Neural cell (in vitro differentiated cells): ENCODE results near the gene PREPL.

ENCODE experiments used
- CTCF ChIP-seq: fragments of 450-650 bp; IDR thresholded peaks from 2 replicates; pipeline ENCODE4 v1.5.1; 2014; ENCODE audit warnings: antibody characterized with exemption, mild to moderate bottlenecking, moderate library complexity; ENCODE audit not compliant: poor library complexity, severe bottlenecking
- EP300 ChIP-seq: fragments of 450-650 bp; conservative IDR thresholded peaks from 2 replicates; pipeline ENCODE4 v1.6.1; 2014; ENCODE audit warnings: antibody characterized with exemption, mild to moderate bottlenecking, moderate library complexity; ENCODE audit not compliant: poor library complexity, severe bottlenecking
- EZH2 ChIP-seq: fragments of 200-600, 300-800 bp; shearing (Covaris generic), sonication (generic); IDR thresholded peaks from 2 replicates; pipeline ENCODE4 v1.6.1; 2014; ENCODE audit warnings: antibody characterized with exemption, low read length, borderline replicate concordance, mild to moderate bottlenecking; ENCODE audit not compliant: insufficient read depth, poor library complexity, severe bottlenecking
- MXI1 ChIP-seq: fragments of 450-650 bp; conservative IDR thresholded peaks from 2 replicates; pipeline ENCODE4 v1.6.1; 2014; ENCODE audit warnings: antibody characterized with exemption, mild to moderate bottlenecking; ENCODE audit not compliant: poor library complexity, severe bottlenecking
- POLR2AphosphoS5 ChIP-seq: IDR thresholded peaks from 2 replicates; pipeline ENCODE4 v1.6.1; 2012
- RAD21 ChIP-seq: fragments of 450-650 bp; conservative IDR thresholded peaks from 2 replicates; pipeline ENCODE4 v1.6.1; 2014; ENCODE audit warnings: antibody characterized with exemption, mild to moderate bottlenecking, moderate library complexity
- SMC3 ChIP-seq: fragments of 450-650 bp; conservative IDR thresholded peaks from 2 replicates; pipeline ENCODE4 v1.6.1; 2014; ENCODE audit warnings: antibody characterized with exemption, mild to moderate bottlenecking, moderate library complexity; ENCODE audit not compliant: poor library complexity
- TAF1 ChIP-seq: IDR thresholded peaks from 2 replicates; pipeline ENCODE4 v1.6.1; 2012; ENCODE audit warnings: low read depth
- TF ChIP-seq, protein P1 (sequence below): IDR thresholded peaks from 2 replicates; pipeline ENCODE4 v1.6.1; 2012; ENCODE audit warnings: borderline replicate concordance

DNA sequence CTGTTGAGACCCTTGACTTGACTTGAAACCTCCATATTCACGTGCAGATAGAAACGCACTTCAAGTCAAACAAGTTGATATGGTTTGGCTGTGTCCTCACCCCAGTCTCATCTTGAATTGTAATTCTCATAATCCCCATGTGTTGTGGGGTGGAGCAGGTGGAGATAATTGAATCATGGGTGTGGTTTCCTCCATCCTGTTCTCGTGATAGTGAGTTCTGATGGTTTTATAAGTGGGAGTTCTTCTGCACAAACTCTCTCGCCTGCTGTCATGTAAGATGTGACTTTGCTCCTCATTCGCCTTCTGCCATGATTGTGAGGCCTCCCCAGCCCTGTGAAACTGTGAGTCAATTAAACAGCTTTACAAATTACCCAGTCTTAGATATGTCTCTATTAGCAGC lies 64.6 kb downstream of the PREPL start:
- TF ChIP-seq, protein P1, sequence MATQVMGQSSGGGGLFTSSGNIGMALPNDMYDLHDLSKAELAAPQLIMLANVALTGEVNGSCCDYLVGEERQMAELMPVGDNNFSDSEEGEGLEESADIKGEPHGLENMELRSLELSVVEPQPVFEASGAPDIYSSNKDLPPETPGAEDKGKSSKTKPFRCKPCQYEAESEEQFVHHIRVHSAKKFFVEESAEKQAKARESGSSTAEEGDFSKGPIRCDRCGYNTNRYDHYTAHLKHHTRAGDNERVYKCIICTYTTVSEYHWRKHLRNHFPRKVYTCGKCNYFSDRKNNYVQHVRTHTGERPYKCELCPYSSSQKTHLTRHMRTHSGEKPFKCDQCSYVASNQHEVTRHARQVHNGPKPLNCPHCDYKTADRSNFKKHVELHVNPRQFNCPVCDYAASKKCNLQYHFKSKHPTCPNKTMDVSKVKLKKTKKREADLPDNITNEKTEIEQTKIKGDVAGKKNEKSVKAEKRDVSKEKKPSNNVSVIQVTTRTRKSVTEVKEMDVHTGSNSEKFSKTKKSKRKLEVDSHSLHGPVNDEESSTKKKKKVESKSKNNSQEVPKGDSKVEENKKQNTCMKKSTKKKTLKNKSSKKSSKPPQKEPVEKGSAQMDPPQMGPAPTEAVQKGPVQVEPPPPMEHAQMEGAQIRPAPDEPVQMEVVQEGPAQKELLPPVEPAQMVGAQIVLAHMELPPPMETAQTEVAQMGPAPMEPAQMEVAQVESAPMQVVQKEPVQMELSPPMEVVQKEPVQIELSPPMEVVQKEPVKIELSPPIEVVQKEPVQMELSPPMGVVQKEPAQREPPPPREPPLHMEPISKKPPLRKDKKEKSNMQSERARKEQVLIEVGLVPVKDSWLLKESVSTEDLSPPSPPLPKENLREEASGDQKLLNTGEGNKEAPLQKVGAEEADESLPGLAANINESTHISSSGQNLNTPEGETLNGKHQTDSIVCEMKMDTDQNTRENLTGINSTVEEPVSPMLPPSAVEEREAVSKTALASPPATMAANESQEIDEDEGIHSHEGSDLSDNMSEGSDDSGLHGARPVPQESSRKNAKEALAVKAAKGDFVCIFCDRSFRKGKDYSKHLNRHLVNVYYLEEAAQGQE = no peak
- TF ChIP-seq CTCF (no peak), POLR2AphosphoS5 (no peak), MXI1 (no peak), EP300 (no peak), EZH2 (no peak), TAF1 (no peak), SMC3 (no peak), RAD21 (no peak)
